HCT116 (cell line): ENCODE results near the gene TTC16.

Experiments
- POLR2A ChIP-seq: IDR thresholded peaks from 2 replicates; pipeline ENCODE4 v1.7.0; 2011; ENCODE audit warnings: borderline replicate concordance; ENCODE audit not compliant: insufficient read depth, insufficient read length; ENCODE audit errors: extremely low read depth
- TF ChIP-seq, protein P1 (sequence below), 3 experiments: fragments of 200-600 bp in 1 of 3; sonication (generic) in 1 of 3; IDR thresholded peaks in 2 of 3; conservative IDR thresholded peaks in 1 of 3; 2 replicates each; pipeline ENCODE4 v1.5.1; 2012 to 2017; ENCODE audit warnings: low read depth in 2 of 3, low read length in 2 of 3, antibody characterized with exemption in 1 of 3, borderline replicate concordance in 1 of 3, control low read depth in 1 of 3, mild to moderate bottlenecking in 1 of 3, mixed read lengths in 1 of 3, mixed run types in 1 of 3, moderate library complexity in 1 of 3; ENCODE audit not compliant: insufficient read depth in 1 of 3
- TF ChIP-seq, protein P2 (sequence below): IDR thresholded peaks from 2 replicates; pipeline ENCODE4 v1.6.1; 2012

DNA sequence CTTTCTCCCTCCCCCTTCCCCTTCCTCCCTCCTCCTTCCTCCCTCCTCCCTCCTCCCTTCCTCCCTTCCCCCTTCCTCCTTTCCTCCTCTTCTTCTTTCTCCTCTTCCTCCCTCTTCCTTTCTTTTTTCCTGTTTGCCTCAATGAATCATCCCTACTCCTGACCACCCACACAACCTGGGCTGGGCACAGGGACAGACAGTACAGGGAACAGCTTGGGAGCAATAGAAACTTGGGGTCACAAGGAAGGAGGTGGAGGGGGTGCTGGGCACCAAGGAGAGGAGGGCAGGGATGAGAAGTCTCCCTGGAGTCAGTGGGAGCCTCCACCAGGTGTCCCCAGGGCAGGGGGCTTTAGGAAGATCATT is 5.0 kb downstream of the TTC16 start:
- TF ChIP-seq, protein P1, sequence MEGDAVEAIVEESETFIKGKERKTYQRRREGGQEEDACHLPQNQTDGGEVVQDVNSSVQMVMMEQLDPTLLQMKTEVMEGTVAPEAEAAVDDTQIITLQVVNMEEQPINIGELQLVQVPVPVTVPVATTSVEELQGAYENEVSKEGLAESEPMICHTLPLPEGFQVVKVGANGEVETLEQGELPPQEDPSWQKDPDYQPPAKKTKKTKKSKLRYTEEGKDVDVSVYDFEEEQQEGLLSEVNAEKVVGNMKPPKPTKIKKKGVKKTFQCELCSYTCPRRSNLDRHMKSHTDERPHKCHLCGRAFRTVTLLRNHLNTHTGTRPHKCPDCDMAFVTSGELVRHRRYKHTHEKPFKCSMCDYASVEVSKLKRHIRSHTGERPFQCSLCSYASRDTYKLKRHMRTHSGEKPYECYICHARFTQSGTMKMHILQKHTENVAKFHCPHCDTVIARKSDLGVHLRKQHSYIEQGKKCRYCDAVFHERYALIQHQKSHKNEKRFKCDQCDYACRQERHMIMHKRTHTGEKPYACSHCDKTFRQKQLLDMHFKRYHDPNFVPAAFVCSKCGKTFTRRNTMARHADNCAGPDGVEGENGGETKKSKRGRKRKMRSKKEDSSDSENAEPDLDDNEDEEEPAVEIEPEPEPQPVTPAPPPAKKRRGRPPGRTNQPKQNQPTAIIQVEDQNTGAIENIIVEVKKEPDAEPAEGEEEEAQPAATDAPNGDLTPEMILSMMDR (IDR thresholded peaks at IDR 0.05 in 2 of 3, conservative IDR thresholded peaks at IDR 0.05 in 1 of 3; ENCODE audit: borderline replicate concordance in 1 of 3, insufficient read depth in 1 of 3, low read depth in 2 of 3, low read length in 2 of 3), result no peak
- TF ChIP-seq, protein P2, sequence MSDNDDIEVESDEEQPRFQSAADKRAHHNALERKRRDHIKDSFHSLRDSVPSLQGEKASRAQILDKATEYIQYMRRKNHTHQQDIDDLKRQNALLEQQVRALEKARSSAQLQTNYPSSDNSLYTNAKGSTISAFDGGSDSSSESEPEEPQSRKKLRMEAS, result no peak
- TF ChIP-seq POLR2A, result no peak
